Panc1 (cell line): Measurements from ENCODE around the gene SOWAHC. TPM values are rescaled to one million over a fixed set of nuclear protein-coding genes. Genes with fewer than 3 reads are reported as not detected.

Source experiments
- ATAC-seq: fragments of 200-7000 bp; cut with Tn5 transposase; 2 replicates; pipeline ENCODE4 v1.9.1; 2020; ENCODE audit warnings: mild to moderate bottlenecking, moderate library complexity
- BruUV-seq: library from RNA; stranded (reverse); fragments of 400-500 nt; replicated peaks from 2 replicates; lab custom pipeline; 2021; lab: Mats Ljungman, UMichigan
- CTCF ChIA-PET: fragments of 300-600 bp; sonication (Branson Sonifier 250); formaldehyde crosslinking; loops from one replicate; lab custom pipeline; 2022; ENCODE audit warnings: antibody characterized with exemption; lab: Charles Lee
- POLR2A ChIA-PET: fragments of 300-600 bp; sonication (Branson Sonifier 250); formaldehyde crosslinking; loops from one replicate; lab custom pipeline; 2022; ENCODE audit warnings: antibody characterized with exemption; lab: Charles Lee
- DNase-seq: peaks from one replicate; pipeline ENCODE4 v3.0.0-alpha.2; 2010; ENCODE audit warnings: low read depth, low spot score
- H3K27ac ChIP-seq: 2 replicates; pipeline ENCODE4 v1.5.1; 2011; ENCODE audit warnings: mild to moderate bottlenecking, low read length, inconsistent platforms
- H3K27me3 ChIP-seq: fragments of 200-500 bp; sonication (Bioruptor generic); 2 replicates; pipeline ENCODE4 v1.6.0; 2014; ENCODE audit warnings: low read length, inconsistent platforms; ENCODE audit not compliant: control insufficient read depth, insufficient read depth
- H3K36me3 ChIP-seq: fragments of 200-500 bp; sonication (Bioruptor generic); 2 replicates; pipeline ENCODE4 v1.5.1; 2014; ENCODE audit warnings: inconsistent platforms, mild to moderate bottlenecking, low read length, moderate library complexity; ENCODE audit not compliant: control insufficient read depth, insufficient read depth
- H3K4me1 ChIP-seq: 2 replicates; pipeline ENCODE4 v1.5.1; 2011; ENCODE audit warnings: inconsistent platforms, mild to moderate bottlenecking, low read length, moderate library complexity; ENCODE audit not compliant: control insufficient read depth, insufficient read depth
- H3K4me3 ChIP-seq, 2 experiments: 2 replicates each; pipeline ENCODE4 v1.5.1; 2011 to 2012; ENCODE audit warnings: low read depth in 2 of 2, low read length in 2 of 2, mild to moderate bottlenecking in 2 of 2, inconsistent platforms in 1 of 2, moderate library complexity in 1 of 2
- H3K9me3 ChIP-seq: fragments of 200-500 bp; sonication (Bioruptor generic); 2 replicates; pipeline ENCODE4 v1.5.1; 2014; ENCODE audit warnings: low read depth, mild to moderate bottlenecking, inconsistent platforms, low read length, moderate library complexity; ENCODE audit not compliant: control insufficient read depth, insufficient read depth
- POLR2AphosphoS5 ChIP-seq: IDR thresholded peaks from 2 replicates; pipeline ENCODE4 v1.6.1; 2012; ENCODE audit warnings: mild to moderate bottlenecking, low read depth, low read length, moderate library complexity
- REST ChIP-seq, 2 experiments: IDR thresholded peaks; 2 replicates each; pipeline ENCODE4 v1.6.1; 2011 to 2012; ENCODE audit warnings: low read depth in 2 of 2, control low read depth in 1 of 2, low read length in 1 of 2, mild to moderate bottlenecking in 1 of 2, moderate library complexity in 1 of 2; ENCODE audit not compliant: insufficient read depth in 1 of 2
- SIN3A ChIP-seq: IDR thresholded peaks from 2 replicates; pipeline ENCODE4 v1.6.1; 2012; ENCODE audit warnings: low read depth, mild to moderate bottlenecking, low read length, moderate library complexity, borderline replicate concordance; ENCODE audit not compliant: insufficient read depth
- TCF7L2 ChIP-seq: IDR thresholded peaks from 2 replicates; pipeline ENCODE4 v1.6.1; 2011; ENCODE audit warnings: mild to moderate bottlenecking, low read depth, low read length, inconsistent platforms
- in situ Hi-C: cut with HindIII; loops from 2 replicates; pipeline ENCODE4 v1.10.0; 2016; ENCODE audit warnings: low sequenced_read_pairs, low pct_unique_long_range_greater_than_20kb
- intact Hi-C: fragments of 100-400 bp; cut with micrococcal nuclease; formaldehyde crosslinking; loops from one replicate; pipeline ENCODE4 v1.10.0; 2022; ENCODE audit not compliant: unreplicated experiment
- total RNA-seq: library from RNA; stranded (reverse); gene quantifications from one replicate; pipeline ENCODE4 v1.2.1, GENCODE V29; 2021; ENCODE audit not compliant: unreplicated experiment
- TF ChIP-seq, protein P1 (sequence below): fragments of 450-650 bp; IDR thresholded peaks from 2 replicates; pipeline ENCODE4 v1.5.1; 2017; ENCODE audit warnings: mild to moderate bottlenecking

SOWAHC gene
- total RNA-seq, 1 experiment from 2014 or later = 23.4 TPM

- Histone ChIP-seq H3K27me3 (no peaks in the 10 kb centered on the region), H3K36me3 (no peaks in the 10 kb centered on the region), H3K4me1 (no peaks in the 10 kb centered on the region), H3K4me3 (no peak overlapping the region), H3K9me3 (no peaks in the 10 kb centered on the region), H3K27ac (no peak overlapping the region)
- no TSS peak for BruUV-seq
- ATAC-seq (no peak), DNase-seq (no peak)
- TF ChIP-seq, protein P1, sequence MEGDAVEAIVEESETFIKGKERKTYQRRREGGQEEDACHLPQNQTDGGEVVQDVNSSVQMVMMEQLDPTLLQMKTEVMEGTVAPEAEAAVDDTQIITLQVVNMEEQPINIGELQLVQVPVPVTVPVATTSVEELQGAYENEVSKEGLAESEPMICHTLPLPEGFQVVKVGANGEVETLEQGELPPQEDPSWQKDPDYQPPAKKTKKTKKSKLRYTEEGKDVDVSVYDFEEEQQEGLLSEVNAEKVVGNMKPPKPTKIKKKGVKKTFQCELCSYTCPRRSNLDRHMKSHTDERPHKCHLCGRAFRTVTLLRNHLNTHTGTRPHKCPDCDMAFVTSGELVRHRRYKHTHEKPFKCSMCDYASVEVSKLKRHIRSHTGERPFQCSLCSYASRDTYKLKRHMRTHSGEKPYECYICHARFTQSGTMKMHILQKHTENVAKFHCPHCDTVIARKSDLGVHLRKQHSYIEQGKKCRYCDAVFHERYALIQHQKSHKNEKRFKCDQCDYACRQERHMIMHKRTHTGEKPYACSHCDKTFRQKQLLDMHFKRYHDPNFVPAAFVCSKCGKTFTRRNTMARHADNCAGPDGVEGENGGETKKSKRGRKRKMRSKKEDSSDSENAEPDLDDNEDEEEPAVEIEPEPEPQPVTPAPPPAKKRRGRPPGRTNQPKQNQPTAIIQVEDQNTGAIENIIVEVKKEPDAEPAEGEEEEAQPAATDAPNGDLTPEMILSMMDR = no peak
- TF ChIP-seq TCF7L2 (no peak), POLR2AphosphoS5 (no peak), SIN3A (no peak), REST (IDR thresholded peaks at IDR 0.05; ENCODE audit: insufficient read depth in 1 of 2, low read depth in 2 of 2, low read length in 1 of 2) (no peak)
- in situ Hi-C loops = no loop called here
- intact Hi-C loops = no loop called here
- POLR2A ChIA-PET = no interaction called here
- CTCF ChIA-PET = no interaction called here
Observed at GRCh38 chr2:109635426-109636304, 21.5 kb downstream of the SOWAHC start.

DNA sequence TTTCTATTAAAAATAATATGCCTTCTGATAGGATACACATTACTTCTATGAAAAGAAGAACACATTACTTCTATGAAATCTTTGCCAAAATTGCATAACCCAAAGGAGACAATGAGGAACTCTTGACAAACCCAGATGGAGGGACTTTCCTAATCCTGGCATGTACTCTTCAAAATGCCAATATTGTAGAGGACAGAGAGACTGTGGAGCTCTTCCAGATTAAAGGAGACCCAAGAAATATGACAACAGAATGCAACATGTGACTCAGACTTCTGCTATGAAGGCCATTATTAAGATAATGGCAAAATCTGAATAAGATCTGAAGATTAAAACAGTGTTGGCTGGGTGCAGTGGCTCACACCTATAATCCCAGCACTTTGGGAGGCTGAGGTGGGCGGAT is 22.2 kb downstream of the SOWAHC start:
- ChIA-PET CTCF (no interaction called here), POLR2A (no interaction called here)
- ATAC-seq (no peak), DNase-seq (no peak)
- in situ Hi-C loops (no loop called here), intact Hi-C loops (no loop called here)
- Histone ChIP-seq H3K27ac (no peak overlapping the region), H3K9me3 (no peaks in the 10 kb centered on the region), H3K27me3 (no peaks in the 10 kb centered on the region), H3K4me3 (no peak overlapping the region), H3K4me1 (no peaks in the 10 kb centered on the region), H3K36me3 (no peaks in the 10 kb centered on the region)
- TF ChIP-seq POLR2AphosphoS5 (no peak), REST (IDR thresholded peaks at IDR 0.05; ENCODE audit: insufficient read depth in 1 of 2, low read depth in 2 of 2, low read length in 1 of 2) (no peak), TCF7L2 (no peak), SIN3A (no peak)
- TF ChIP-seq, protein P1 = no peak
- BruUV-seq = no TSS peak
